Tibial artery (tissue), 4 donors: ENCODE data around the gene SYCE3.

Source experiments
- DNase-seq, 2 donors: peaks; one replicate each; pipeline ENCODE4 v3.0.0-alpha.2; 2019
- H3K27ac ChIP-seq, 2 donors: fragments of 200-600 bp; sonication (generic) in 1 of 2; 1 replicate in 1 of 2; 2 replicates in 1 of 2; pipeline ENCODE4 v1.5.1; 2018 to 2019; ENCODE audit warnings: mild to moderate bottlenecking in 1 of 2
- H3K27me3 ChIP-seq, 2 donors: fragments of 200-600 bp; sonication (generic) in 1 of 2; one replicate each; pipeline versions ENCODE4 v1.5.1 to v1.6.0; 2016 to 2019
- H3K36me3 ChIP-seq, 3 donors: fragments of 200-600 bp; sonication (generic) in 2 of 3; one replicate each; pipeline ENCODE4 v1.5.1; 2016 to 2019; ENCODE audit warnings: mild to moderate bottlenecking in 2 of 3
- H3K4me1 ChIP-seq, 4 donors: fragments of 200-600 bp; sonication (generic) in 2 of 4; 1 replicate in 3 of 4; 2 replicates in 1 of 4; pipeline ENCODE4 v1.5.1; 2016 to 2019
- H3K4me3 ChIP-seq, 2 donors: fragments of 200-600 bp; sonication (generic) in 1 of 2; 1 replicate in 1 of 2; 2 replicates in 1 of 2; pipeline ENCODE4 v1.5.1; 2018 to 2019; ENCODE audit warnings: mild to moderate bottlenecking in 2 of 2
- H3K9me3 ChIP-seq, 3 donors: fragments of 200-600 bp; sonication (generic) in 1 of 3; one replicate each; pipeline ENCODE4 v1.5.1; 2016 to 2019
- intact Hi-C: fragments of 100-400 bp; cut with DNase I; formaldehyde crosslinking; loops from one replicate; pipeline ENCODE4 v1.15.0; 2023; ENCODE audit warnings: low total_unique reads
- TF ChIP-seq, protein P1 (sequence below), 2 experiments: fragments of 200-600 bp in 1 of 2; fragments of 450-650 bp in 1 of 2; IDR thresholded peaks; one replicate each; pipeline ENCODE4 v1.5.1; 2017 to 2019; ENCODE audit warnings: antibody characterized with exemption in 2 of 2, mild to moderate bottlenecking in 1 of 2, moderate library complexity in 1 of 2

The SYCE3 gene

DNA sequence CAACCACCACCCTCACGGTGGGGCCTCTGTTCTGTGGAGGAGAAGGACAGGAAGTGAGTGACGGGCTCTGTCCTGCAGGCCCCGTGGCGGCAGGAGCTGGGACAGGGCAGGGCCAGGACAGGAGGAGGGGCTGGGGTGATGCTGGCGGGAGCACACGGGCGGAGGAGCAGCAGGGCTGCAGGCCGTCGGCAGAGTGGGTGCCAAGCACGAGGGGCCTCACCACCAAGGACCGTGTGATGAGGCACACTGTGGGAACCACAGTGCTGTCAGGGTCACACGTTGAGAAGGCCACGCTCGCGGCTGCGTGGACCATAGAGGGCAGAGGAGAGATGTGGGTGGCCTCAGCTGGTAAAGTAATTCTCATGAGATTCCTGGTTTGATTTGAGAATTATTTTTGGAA is 45.8 kb downstream of the SYCE3 start:
- H3K4me3 ChIP-seq, result no peak overlapping the region
- TF ChIP-seq, protein P1, sequence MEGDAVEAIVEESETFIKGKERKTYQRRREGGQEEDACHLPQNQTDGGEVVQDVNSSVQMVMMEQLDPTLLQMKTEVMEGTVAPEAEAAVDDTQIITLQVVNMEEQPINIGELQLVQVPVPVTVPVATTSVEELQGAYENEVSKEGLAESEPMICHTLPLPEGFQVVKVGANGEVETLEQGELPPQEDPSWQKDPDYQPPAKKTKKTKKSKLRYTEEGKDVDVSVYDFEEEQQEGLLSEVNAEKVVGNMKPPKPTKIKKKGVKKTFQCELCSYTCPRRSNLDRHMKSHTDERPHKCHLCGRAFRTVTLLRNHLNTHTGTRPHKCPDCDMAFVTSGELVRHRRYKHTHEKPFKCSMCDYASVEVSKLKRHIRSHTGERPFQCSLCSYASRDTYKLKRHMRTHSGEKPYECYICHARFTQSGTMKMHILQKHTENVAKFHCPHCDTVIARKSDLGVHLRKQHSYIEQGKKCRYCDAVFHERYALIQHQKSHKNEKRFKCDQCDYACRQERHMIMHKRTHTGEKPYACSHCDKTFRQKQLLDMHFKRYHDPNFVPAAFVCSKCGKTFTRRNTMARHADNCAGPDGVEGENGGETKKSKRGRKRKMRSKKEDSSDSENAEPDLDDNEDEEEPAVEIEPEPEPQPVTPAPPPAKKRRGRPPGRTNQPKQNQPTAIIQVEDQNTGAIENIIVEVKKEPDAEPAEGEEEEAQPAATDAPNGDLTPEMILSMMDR (IDR thresholded peaks at IDR 0.05), result no peak
- DNase-seq, result peak in 1 of 2 donors; percentile 48
- H3K27me3 ChIP-seq, result no peaks in the 10 kb centered on the region
- no peak overlapping the region for H3K27ac ChIP-seq
- H3K36me3 ChIP-seq, result peaks cover 31 to 62% (median 45%) of the 10 kb centered on the region in 3 donors
- no peaks in the 10 kb centered on the region for H3K9me3 ChIP-seq
- H3K4me1 ChIP-seq, result peaks cover 0 to 3% (median 0%) of the 10 kb centered on the region in 4 donors
- intact Hi-C loops, result no loop called here

- no peak for DNase-seq
- H3K9me3 ChIP-seq, result no peaks in the 10 kb centered on the region
- H3K27me3 ChIP-seq, result no peaks in the 10 kb centered on the region
- peaks cover 0 to 3% (median 0%) of the 10 kb centered on the region in 4 donors for H3K4me1 ChIP-seq
- H3K27ac ChIP-seq, result no peak overlapping the region
- intact Hi-C loops, result no loop called here
- no peak overlapping the region for H3K4me3 ChIP-seq
- H3K36me3 ChIP-seq, result peaks cover 29 to 54% (median 38%) of the 10 kb centered on the region in 3 donors
- TF ChIP-seq, protein P1 (IDR thresholded peaks at IDR 0.05), result no peak
Observed at GRCh38 chr22:50516068-50516467, 46.7 kb downstream of the SYCE3 start.

- Histone ChIP-seq H3K9me3 (no peaks in the 10 kb centered on the region), H3K27me3 (no peaks in the 10 kb centered on the region), H3K4me1 (peaks cover 0 to 17% (median 5%) of the 10 kb centered on the region in 4 donors), H3K4me3 (no peak overlapping the region), H3K27ac (no peak overlapping the region), H3K36me3 (peaks cover 13 to 34% (median 18%) of the 10 kb centered on the region in 3 donors)
- intact Hi-C loops, result no loop called here
- TF ChIP-seq, protein P1 (IDR thresholded peaks at IDR 0.05), result no peak
- no peak for DNase-seq
Observed at GRCh38 chr22:50513175-50513574, 49.5 kb downstream of the SYCE3 start.

- no peaks in the 10 kb centered on the region for H3K9me3 ChIP-seq
- no peaks in the 10 kb centered on the region for H3K27me3 ChIP-seq
- peak overlapping the region; percentile 86 to 90 for H3K27ac ChIP-seq
- TF ChIP-seq, protein P1 (IDR thresholded peaks at IDR 0.05), result no peak
- intact Hi-C loops, result loop anchor here (2.0 to 10.0 kb wide), 2 partner anchors 16 to 264 kb away; partner anchors contain the start of genes SCO2 and TUBGCP6
- H3K36me3 ChIP-seq, result peaks cover 17 to 29% (median 18%) of the 10 kb centered on the region in 3 donors
- no peak for DNase-seq
- peak overlapping the region; percentile 75 to 85 for H3K4me3 ChIP-seq
- peaks cover 0 to 39% (median 19%) of the 10 kb centered on the region in 4 donors for H3K4me1 ChIP-seq
Observed at GRCh38 chr22:50508897-50509296, 53.8 kb downstream of the SYCE3 start.

GRCh38 chr22:50507991-50508884 is 54.5 kb downstream of the SYCE3 start, which contains the start of gene NCAPH2:
NCAPH2 (plus strand) TSS chr22:50508224; CDS start chr22:50508338, 114 bp downstream.
- H3K27ac ChIP-seq, result peak within 1 kb of the TSS; percentile 92 to 94
- no peaks in the 10 kb centered on the region for H3K9me3 ChIP-seq
- DNase-seq, result peak; percentile 92 to 97
- intact Hi-C loops, result loop anchor here (2.0 to 10.0 kb wide), 2 partner anchors 17 to 263 kb away; partner anchors contain the start of genes SCO2 and TUBGCP6
- H3K36me3 ChIP-seq, result peaks cover 22 to 35% (median 22%) of the 10 kb centered on the region in 3 donors
- TF ChIP-seq, protein P1 (IDR thresholded peaks at IDR 0.05), result peak in 1 of 2 experiments; percentile 8
- H3K4me3 ChIP-seq, result peak within 1 kb of the TSS; percentile 88 to 99
- H3K27me3 ChIP-seq, result no peaks in the 10 kb centered on the region
- H3K4me1 ChIP-seq, result peaks cover 0 to 37% (median 19%) of the 10 kb centered on the region in 4 donors
